Mesendoderm (in vitro differentiated cells): Measurements from ENCODE around the gene CRYBG1. TPM values are rescaled to one million over a fixed set of nuclear protein-coding genes. Genes with fewer than 3 reads are reported as not detected.

Experiments
- DNase-seq: peaks from one replicate; pipeline ENCODE4 v3.0.0; 2013
- H2AK5ac ChIP-seq: 2 replicates; pipeline ENCODE4 v1.6.1; 2013; ENCODE audit warnings: low read length, inconsistent platforms
- H2BK120ac ChIP-seq: 2 replicates; pipeline ENCODE4 v1.6.1; 2013; ENCODE audit warnings: low read depth, mild to moderate bottlenecking, low read length, moderate library complexity, mixed read lengths
- H2BK15ac ChIP-seq: replicated peaks from 2 replicates; pipeline ENCODE4 v1.6.1; 2013; ENCODE audit warnings: low read depth, mild to moderate bottlenecking, moderate library complexity
- H2BK5ac ChIP-seq: 2 replicates; pipeline ENCODE4 v1.6.1; 2013; ENCODE audit warnings: low read length, inconsistent platforms
- H3K18ac ChIP-seq: 2 replicates; pipeline ENCODE4 v1.6.1; 2013; ENCODE audit warnings: mild to moderate bottlenecking, low read length, mixed read lengths
- H3K23ac ChIP-seq: one replicate; pipeline ENCODE4 v1.6.1; 2013; ENCODE audit warnings: low read length
- H3K27ac ChIP-seq: 2 replicates; pipeline ENCODE4 v1.5.1; 2013; ENCODE audit warnings: low read depth, mild to moderate bottlenecking, inconsistent platforms, low read length, moderate library complexity
- H3K27me3 ChIP-seq: 2 replicates; pipeline ENCODE4 v1.6.1; 2013; ENCODE audit warnings: low read length, control low read depth, mild to moderate bottlenecking, inconsistent platforms; ENCODE audit not compliant: insufficient read depth, poor library complexity
- H3K36me3 ChIP-seq: 2 replicates; pipeline ENCODE4 v1.6.1; 2013; ENCODE audit warnings: low read length, inconsistent platforms; ENCODE audit not compliant: control insufficient read depth, insufficient read depth
- H3K4ac ChIP-seq: one replicate; pipeline ENCODE4 v1.6.1; 2013; ENCODE audit warnings: low read depth, mild to moderate bottlenecking, low read length, moderate library complexity
- H3K4me1 ChIP-seq: 2 replicates; pipeline ENCODE4 v1.6.1; 2013; ENCODE audit warnings: low read depth, low read length, inconsistent platforms; ENCODE audit not compliant: control insufficient read depth
- H3K4me2 ChIP-seq: 2 replicates; pipeline ENCODE4 v1.6.1; 2013; ENCODE audit warnings: low read length
- H3K4me3 ChIP-seq: 2 replicates; pipeline ENCODE4 v1.5.1; 2013; ENCODE audit warnings: mild to moderate bottlenecking, low read length
- H3K56ac ChIP-seq: one replicate; pipeline ENCODE4 v1.6.1; 2013; ENCODE audit warnings: low read length
- H3K79me1 ChIP-seq: 2 replicates; pipeline ENCODE4 v1.6.1; 2013; ENCODE audit warnings: low read length, inconsistent platforms
- H3K79me2 ChIP-seq: 2 replicates; pipeline ENCODE4 v1.6.1; 2013; ENCODE audit warnings: mild to moderate bottlenecking, low read length; ENCODE audit not compliant: control insufficient read depth, insufficient read depth
- H3K9ac ChIP-seq: 2 replicates; pipeline ENCODE4 v1.6.1; 2013; ENCODE audit warnings: low read length, inconsistent platforms
- H4K5ac ChIP-seq: one replicate; pipeline ENCODE4 v1.6.1; 2013; ENCODE audit warnings: low read length
- H4K8ac ChIP-seq: one replicate; pipeline ENCODE4 v1.6.1; 2013; ENCODE audit warnings: low read depth, mild to moderate bottlenecking, control low read depth, low read length, moderate library complexity
- WGBS: extraction: QIAGEN DNeasy Blood & Tissue Kit; methylation state at CpG from one replicate; pipeline ENCODE4 v1.1.7; 2013; ENCODE audit warnings: low lambda C conversion rate, missing lambda C conversion rate; ENCODE audit not compliant: insufficient coverage; ENCODE audit errors: extremely low coverage; 5-methylcytosine and 5-hydroxymethylcytosine counted together
- small RNA-seq: library from polyadenylated mRNA; stranded (forward); fragments of <200 nt; extraction: miRNeasy Mini kit (QIAGEN cat#:217004); gene quantifications from one replicate; pipeline ENCODE3, GENCODE V24; 2013; ENCODE audit not compliant: insufficient read depth

CRYBG1 gene

DNA sequence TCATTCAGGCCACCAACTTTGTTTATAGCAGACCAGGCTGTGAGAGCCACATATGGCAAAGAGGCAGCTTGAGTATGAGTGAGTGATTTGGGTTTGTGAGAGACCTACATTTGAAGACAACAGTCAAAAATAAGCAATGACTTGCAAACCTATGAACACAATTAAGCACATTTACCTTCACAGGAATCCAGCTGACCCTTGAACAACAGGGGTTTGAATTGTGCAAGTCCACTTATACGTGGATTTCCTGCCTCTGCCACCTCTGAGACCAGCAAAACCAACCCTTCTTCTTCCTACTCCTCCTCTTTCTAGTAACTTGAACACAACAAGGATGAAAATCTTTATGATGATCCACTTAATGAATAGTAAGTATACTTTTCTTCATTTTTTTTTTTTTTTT, 258.7 kb downstream of the CRYBG1 start:
- Histone ChIP-seq H2BK15ac (no peak overlapping the region), H3K4ac (no peak overlapping the region), H3K23ac (no peak overlapping the region), H3K4me1 (no peaks in the 10 kb centered on the region), H3K36me3 (peaks cover 1% of the 10 kb centered on the region), H3K79me2 (no peaks in the 10 kb centered on the region), H3K4me2 (no peak overlapping the region), H2BK120ac (no peak overlapping the region), H3K27me3 (no peaks in the 10 kb centered on the region), H4K8ac (no peak overlapping the region), H3K4me3 (no peak overlapping the region), H3K56ac (no peak overlapping the region), H3K18ac (no peak overlapping the region), H2AK5ac (no peak overlapping the region), H2BK5ac (no peak overlapping the region), H3K79me1 (no peaks in the 10 kb centered on the region), H3K27ac (no peak overlapping the region), H3K9ac (no peak overlapping the region), H4K5ac (no peak overlapping the region)
- no CpG with 5 or more reads among the region's 1 CpG for WGBS
- DNase-seq: no peak

DNA sequence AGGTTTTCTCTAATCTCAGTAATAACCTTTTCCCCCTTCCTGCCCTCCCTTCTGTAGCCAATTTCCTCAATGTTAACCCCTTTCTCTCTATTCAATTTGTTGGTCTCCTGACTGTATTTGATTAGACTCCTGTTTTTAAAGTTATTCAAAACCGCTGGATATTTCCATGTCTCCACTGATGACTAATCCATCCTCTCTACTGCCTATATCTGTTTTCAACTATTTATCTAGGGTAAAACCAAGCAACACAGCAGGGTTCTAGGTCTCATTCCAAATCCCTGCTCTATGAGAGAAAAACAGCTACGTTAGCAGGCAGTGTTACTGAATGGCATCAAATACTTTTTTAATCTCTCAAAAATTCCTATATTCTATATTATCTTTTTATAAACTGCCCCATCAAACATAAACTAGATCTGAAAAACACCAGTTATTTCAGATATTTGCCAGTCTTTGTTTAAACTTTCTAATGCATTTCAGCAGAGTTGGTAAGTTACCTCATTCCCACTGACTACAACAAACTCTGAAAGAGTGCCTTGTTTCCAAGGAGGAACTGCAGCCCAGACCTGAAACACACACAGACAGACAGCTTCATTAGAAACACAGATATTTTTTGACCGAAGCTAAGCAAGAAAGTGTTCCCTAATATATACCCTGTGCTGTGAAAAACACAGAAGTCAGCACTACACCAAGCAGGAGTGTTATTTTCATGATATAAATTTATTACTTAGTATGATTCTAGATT, 260.6 kb downstream of the CRYBG1 start:
- no peaks in the 10 kb centered on the region for H3K27me3 ChIP-seq
- no peak overlapping the region for H2AK5ac ChIP-seq
- H3K79me2 ChIP-seq: no peaks in the 10 kb centered on the region
- H2BK5ac ChIP-seq: no peak overlapping the region
- H4K5ac ChIP-seq: no peak overlapping the region
- H3K9ac ChIP-seq: no peak overlapping the region
- H3K18ac ChIP-seq: no peak overlapping the region
- H4K8ac ChIP-seq: no peak overlapping the region
- H3K4me1 ChIP-seq: no peaks in the 10 kb centered on the region
- no peak overlapping the region for H2BK15ac ChIP-seq
- H3K36me3 ChIP-seq: peaks cover 1% of the 10 kb centered on the region
- peak; percentile 16 for DNase-seq
- no peak overlapping the region for H3K4me2 ChIP-seq
- H3K56ac ChIP-seq: no peak overlapping the region
- H3K27ac ChIP-seq: no peak overlapping the region
- H3K4me3 ChIP-seq: no peak overlapping the region
- H3K4ac ChIP-seq: no peak overlapping the region
- no CpG with 5 or more reads among the region's 3 CpGs for WGBS
- no peaks in the 10 kb centered on the region for H3K79me1 ChIP-seq
- no peak overlapping the region for H2BK120ac ChIP-seq
- no peak overlapping the region for H3K23ac ChIP-seq

Small RNA genes lying within 50 kb of the gene (small RNA-seq; reads per million reads assigned to genes)
- gene RF00019 (not detected), gene RNA5SP211 (0.72 reads per million), gene RNU6-527P (not detected)
